ENCODE data around the gene TBX1.
A peak's percentile ranks its signal among the peaks of the same experiment; 100 is the strongest.

The TBX1 gene

DNA sequence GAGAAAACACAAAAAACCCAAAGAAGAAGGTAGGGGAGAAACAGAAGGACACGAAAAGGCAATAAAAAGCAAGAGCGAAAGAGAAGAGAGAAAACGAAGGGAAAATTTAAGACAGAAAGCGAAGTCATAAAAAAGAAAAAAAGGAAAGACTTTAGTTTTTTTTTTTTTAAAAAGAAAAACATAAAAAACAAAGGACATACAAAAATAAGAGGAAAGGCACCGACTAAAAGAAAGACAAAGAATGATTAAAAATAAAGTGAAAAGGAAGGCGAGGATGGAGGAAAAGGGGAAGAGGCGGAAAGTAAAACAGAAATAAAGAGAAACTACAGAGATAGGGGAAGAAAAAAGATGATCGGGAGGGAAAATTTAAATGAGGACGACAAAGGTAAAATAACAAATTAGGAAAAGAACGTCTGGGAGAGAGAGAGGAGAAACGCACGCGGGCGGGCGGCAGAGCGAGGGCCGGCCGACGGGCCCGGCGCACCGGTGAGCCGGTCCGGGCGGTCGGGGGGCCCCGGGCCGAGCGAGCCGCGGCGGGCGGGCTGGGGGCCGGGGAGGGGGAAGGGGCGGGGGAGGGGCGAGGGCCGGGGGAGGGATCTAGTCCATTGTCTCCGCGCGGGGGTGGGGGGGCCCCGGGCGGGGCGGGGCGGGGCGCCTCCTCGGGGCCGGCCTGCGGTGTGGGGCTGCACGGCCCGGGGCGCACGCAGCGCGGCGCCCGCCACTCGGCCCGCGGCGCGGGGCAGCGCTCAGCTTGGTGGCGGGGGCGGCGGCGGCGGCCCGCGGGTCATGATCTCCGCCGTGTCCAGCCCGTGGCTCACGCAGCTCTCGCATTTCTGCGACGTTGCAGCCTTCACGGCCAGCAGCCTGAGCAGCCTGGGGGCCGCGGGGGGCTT, at the start of gene TBX1:
TBX1 (plus strand) TSS at position 721 of the 893 bp plus-strand sequence; CDS start at position 787, 66 bp downstream.
- no peak for DNase-seq (ENCODE audit: low read depth in 3 of 3, low spot score in 1 of 3)

- DNase-seq (ENCODE audit: low read depth in 3 of 3, low spot score in 1 of 3): no peak
These were observed 47.3 kb upstream of the TBX1 start for GRCh38 chr22:19713245-19713644.

DNA sequence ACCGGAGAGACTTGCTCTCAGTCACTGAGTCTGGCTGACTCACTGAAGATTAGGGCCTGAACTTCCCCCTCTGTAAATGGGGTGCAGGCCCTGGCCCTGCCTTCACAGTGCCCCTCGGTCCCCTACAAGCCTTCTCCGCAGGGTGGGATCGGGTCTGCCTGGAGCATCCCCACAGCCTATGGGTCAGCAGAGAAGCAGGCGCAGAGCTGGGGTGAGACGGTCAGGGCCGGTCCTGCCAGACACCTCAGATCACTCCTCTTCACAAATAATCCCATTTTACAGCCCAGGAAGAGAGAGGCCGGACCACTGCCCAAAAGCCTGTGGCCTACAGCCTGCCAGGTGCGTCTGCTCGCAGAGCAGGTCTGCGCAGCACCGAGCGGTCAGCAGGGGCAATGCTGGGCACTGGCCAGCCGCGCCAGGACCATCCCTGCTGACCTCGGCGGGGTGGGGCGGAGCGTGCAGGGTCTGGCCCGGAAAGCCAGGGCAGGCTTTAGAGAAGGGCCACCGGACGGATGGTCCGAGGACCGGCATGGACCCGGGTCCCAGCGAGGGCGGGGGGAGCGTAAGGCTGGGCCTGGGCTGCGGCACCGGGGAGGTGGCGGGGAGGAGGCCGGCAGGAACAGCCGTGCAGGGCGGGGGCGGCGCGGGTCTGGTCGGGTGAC, 46.8 kb upstream of the TBX1 start:
- DNase-seq (ENCODE audit: low read depth in 3 of 3, low spot score in 1 of 3): no peak

GRCh38 chr22:19714312-19715187, 46.0 kb upstream of the TBX1 start, which contains the start of gene SEPTIN5:
Gene SEPTIN5 (plus strand): TSS chr22:19714503. CDS start chr22:19714589, 86 bp downstream.
- no peak for DNase-seq (ENCODE audit: low read depth in 3 of 3, low spot score in 1 of 3)

DNA sequence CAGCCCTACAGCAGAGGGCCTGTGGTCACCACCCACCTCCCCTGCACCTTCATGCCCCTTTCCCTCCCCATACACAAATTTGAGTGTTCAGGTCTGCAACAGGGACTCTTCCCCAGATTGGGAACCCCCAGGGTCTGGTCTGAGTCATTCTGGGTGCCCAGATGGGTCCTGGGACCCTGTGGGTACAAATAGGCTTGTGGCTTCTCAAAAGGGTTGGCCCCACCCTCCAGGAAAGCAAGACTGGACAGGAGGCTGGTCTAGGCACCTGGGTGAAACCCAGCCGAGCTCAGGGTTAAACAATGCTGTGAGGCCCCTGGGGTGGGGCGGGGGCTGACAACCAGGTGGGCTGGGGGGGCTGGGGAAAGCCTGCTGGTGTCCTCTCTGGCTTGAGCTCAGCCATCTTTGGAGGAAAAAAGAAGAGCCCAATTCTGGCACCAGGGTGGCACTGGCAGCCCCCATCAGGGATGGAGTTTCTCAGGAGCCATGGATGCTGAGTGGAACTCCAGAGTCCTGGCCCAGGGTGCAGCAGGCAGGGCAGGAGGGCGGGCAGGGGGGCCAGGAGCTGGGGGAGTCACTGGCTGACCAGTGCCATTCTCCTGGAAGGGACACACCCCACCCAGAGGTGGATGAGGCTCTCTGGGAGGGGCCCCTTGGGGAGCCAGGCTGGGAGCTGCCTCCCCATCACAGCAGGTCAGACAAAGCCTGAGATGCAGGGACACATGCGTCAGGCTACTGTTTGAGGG, 45.2 kb upstream of the TBX1 start:
- no peak for DNase-seq (ENCODE audit: low read depth in 3 of 3, low spot score in 1 of 3)

DNA sequence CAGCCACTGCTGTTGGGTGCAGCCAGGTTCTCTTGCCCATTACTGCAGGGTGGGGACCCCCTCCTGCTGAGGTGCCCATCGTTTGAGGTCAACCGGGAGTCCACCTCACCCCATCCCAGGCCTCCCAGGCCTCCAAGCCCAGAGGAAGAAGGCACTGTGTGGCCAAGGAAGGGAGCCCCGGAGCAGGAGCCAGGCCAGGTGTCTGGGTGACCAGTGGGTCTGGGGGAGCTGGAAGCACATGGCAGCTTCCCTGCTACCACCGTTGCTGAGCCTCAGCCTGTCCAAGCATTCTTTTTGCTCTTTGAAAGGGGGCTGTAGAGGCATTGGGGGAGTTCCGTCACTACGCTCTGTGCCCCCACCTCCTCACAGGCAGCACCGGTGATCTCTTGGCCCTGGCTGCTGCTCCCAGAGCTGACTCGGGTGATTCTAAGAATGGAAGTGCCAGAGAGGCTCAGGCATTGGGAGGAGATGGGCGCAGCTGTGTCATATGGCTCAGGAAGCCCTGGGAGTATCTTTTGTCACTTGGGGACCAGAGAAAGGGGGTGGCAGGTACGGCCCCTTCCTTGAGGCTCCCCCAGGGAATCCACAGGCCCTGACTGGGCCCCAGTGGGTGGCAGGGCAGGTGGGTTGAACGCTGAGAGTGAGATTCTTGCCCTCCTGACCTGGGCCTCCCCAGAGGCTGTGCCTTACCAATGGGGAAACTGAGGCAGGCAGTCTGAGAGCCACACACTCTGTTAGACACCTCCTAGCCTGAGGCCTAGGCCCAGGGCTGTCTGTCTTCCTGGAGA, 44.3 kb upstream of the TBX1 start:
- no peak for DNase-seq (ENCODE audit: low read depth in 3 of 3, low spot score in 1 of 3)

DNA sequence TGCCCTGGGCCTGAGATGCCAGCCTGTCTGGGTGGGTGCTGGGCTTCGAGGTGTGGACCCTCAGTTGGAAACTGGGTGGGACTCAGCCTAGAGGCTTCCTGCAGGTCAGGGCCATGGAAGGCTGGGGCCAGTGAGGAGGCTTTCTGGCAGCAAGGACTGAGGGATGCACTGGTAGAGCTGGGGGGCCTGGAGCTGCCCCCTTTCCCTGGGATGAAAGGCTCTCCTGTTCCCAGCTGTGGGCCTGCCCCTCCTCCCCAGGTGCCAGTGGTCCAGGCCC, 43.8 kb upstream of the TBX1 start:
- DNase-seq (ENCODE audit: low read depth in 3 of 3, low spot score in 1 of 3): no peak

DNA sequence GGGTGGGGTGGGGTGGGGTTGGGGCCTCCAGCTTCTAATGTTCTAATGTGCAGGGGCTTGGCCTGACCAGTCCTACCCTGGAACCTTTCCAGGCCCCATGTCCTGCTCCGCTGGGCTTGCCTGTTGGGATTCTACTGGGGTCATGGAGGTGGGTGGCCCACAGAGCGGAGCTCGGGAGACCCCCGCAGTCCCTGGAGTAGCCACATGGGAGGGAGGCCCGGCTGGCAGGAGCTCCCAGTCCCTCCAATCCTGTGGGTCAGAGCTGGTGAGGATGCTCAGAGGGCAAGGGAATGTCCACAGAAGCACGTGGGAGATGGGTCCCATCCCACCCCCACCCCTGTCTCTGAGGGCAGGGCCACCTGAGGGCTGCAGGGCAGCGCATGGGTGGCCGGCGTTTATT, 43.4 kb upstream of the TBX1 start:
- DNase-seq (ENCODE audit: low read depth in 3 of 3, low spot score in 1 of 3): no peak

GRCh38 chr22:19717691-19718455, 42.7 kb upstream of the TBX1 start:
- peak; percentile 36 to 79 (median 73) for DNase-seq (ENCODE audit: low read depth in 3 of 3, low spot score in 1 of 3)

DNA sequence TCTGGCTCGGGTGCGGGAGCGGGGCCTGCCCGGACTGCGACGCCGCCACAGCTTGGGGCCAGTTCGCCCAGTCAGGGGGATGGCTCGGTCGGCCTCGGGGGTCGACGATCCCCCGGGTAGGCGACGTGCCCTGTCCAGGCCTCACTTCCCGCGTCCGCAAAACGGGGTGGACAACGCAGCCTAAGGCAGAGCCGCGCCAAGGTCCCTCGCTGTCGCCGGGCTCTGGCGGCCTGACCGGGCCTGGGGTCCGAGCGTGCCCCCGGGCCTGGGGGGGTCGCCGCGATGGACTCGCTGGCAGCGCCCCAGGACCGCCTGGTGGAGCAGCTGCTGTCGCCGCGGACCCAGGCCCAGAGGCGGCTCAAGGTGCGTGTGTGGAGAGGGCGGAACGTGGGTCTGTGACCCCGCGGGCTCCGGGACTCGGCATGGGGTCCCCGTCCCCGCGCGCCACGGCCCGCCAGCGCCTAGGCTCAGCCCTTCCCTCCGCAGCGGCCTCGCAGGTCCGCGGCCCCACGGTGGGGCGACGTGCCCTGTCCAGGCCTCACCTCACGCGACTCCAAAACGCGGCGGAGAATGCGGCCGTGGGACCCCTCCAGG, 42.0 kb upstream of the TBX1 start:
- no peak for DNase-seq (ENCODE audit: low read depth in 3 of 3, low spot score in 1 of 3)

DNA sequence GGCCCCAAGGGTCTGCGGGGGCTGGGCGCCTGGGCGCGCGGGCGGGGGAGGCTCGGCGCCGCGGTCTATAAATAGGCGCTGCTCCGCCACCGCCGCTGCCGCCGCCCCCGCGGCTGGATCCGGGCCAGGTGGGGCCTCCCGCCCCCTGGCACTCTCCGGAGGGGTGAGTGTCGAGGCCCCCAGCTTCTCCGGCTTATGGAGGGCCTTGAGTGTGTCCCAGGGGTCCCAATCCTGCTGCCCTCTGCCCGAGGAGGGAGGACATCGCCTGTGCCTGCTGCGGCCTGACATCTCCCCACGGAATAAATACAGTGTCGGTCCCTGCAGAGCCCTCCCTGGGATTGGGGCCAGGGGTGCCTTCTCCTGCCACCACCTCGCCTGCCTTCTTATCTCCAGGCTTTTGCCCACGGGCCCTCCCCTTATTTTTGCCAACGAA, 41.5 kb upstream of the TBX1 start:
- DNase-seq (ENCODE audit: low read depth in 3 of 3, low spot score in 1 of 3): no peak

- no peak for DNase-seq (ENCODE audit: low read depth in 3 of 3, low spot score in 1 of 3)
These were observed 41.0 kb upstream of the TBX1 start for GRCh38 chr22:19719488-19720021.

- no peak for DNase-seq (ENCODE audit: low read depth in 3 of 3, low spot score in 1 of 3)
These were observed 40.3 kb upstream of the TBX1 start for GRCh38 chr22:19720150-19720827.

DNA sequence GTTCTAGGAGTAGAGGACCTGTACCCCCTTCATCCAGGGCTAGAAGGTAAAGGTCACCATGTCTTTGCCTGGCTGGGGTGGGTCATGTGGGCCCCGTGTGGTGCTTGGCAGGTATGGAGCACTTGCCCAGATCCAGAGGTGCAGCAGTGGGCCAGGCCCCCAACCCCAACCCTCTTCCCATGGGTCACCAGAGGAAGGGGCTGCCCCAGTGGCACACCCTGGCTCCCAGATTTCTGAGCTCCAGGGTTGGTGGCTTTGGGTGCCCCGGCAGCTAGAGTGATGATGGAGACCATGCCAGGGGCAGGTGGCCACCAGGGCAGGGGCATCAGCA, 39.6 kb upstream of the TBX1 start:
- DNase-seq (ENCODE audit: low read depth in 3 of 3, low spot score in 1 of 3): no peak

DNA sequence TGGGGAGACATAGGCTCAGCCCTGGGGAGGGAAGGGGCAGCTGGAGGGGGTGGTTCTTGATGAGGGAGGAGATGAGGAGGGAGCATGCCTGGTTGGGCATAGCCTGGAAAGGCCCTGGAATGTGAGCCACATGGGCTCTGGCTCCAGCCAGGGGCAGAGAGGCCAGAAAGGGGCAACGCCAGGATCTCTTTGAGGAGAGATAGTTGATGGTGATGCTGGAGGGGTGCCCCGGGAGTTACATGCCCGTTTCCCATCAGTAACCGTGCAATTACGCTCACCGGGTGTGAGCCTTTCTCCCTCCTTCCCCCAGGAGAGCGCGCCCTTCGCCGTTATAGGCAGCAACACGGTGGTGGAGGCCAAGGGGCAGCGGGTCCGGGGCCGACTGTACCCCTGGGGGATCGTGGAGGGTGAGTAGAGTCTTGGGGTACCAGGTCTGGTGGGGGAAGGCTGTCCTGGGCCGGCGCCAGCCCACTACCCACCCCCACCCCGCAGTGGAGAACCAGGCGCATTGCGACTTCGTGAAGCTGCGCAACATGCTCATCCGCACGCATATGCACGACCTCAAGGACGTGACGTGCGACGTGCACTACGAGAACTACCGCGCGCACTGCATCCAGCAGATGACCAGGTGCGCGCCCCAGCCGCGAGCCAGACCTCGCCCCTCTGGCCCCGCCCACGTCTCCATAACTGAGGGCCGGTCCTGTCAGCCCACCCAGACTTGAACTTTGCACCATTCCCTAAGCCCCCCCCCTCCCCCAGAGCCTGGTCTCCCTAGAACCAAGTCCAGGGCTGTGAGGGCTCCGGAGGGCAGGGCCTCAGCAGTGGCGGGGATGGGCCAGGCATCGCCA, 39.0 kb upstream of the TBX1 start:
- DNase-seq (ENCODE audit: low read depth in 3 of 3, low spot score in 1 of 3): no peak

DNA sequence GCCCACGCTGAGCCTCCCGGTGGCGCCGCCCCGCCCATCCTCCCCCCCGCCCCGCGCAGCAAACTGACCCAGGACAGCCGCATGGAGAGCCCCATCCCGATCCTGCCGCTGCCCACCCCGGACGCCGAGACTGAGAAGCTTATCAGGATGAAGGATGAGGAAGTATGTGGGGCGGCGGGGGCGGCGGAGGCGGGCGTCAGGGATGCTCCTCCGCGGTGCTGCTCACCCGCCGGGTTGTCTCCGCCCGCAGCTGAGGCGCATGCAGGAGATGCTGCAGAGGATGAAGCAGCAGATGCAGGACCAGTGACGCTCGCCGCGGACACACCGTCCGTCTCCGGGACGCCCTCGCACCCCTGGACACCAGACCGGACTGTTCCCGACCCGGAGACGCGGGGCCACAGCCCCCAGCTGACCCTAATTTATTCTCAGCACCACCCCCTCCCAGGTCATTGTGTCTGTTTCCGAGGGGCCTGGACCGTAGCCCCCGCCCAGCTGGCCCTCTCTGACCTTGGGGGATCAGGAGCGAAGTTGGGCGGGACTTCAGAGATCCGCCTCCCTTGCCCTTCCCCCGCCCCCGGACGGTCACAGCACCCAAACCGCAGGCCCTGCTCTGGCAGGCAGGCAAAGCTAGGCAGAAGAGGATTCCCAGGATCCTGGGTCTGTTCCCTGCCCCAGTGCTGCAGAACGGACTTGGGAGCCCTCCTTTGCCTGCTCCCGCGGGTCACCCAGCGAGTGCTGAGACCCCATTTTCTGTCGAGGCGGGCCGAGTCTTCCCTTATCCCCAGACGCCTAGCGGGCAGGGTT, 38.2 kb upstream of the TBX1 start:
- no peak for DNase-seq (ENCODE audit: low read depth in 3 of 3, low spot score in 1 of 3)

- no peak for DNase-seq (ENCODE audit: low read depth in 3 of 3, low spot score in 1 of 3)
These were observed 37.7 kb upstream of the TBX1 start for GRCh38 chr22:19722982-19723231.
